K562 (cell line): Measurements from ENCODE around the gene STIL. TPM values are rescaled to one million over a fixed set of nuclear protein-coding genes. Genes with fewer than 3 reads are reported as not detected.
A peak's percentile ranks its signal among the peaks of the same experiment; 100 is the strongest.

ENCODE experiments used
- CC2D1A ChIP-seq: fragments of 450-650 bp; IDR thresholded peaks from 2 replicates; pipeline ENCODE4 v1.6.1; 2017; ENCODE audit warnings: mild to moderate bottlenecking
- DMBX1 ChIP-seq: fragments of 250-450 bp; sonication (Bioruptor Pico); IDR thresholded peaks from 2 replicates; pipeline ENCODE4 v1.8.0; 2022; ENCODE audit warnings: inconsistent platforms, mild to moderate bottlenecking, moderate library complexity, borderline replicate concordance
- FOXA3 ChIP-seq, 2 experiments: fragments of 450-650 bp in 1 of 2; sonication (generic) in 1 of 2; formaldehyde crosslinking; IDR thresholded peaks in 1 of 2; conservative IDR thresholded peaks in 1 of 2; 2 replicates each; pipeline versions ENCODE4 v1.4.0 to v1.8.0; 2020 to 2022; ENCODE audit warnings: mild to moderate bottlenecking in 2 of 2, missing genetic modification reagents in 1 of 2
- FOXK1 ChIP-seq: sonication (generic); formaldehyde crosslinking; IDR thresholded peaks from 2 replicates; pipeline ENCODE4 v1.8.0; 2022; ENCODE audit warnings: missing genetic modification reagents, mild to moderate bottlenecking, borderline replicate concordance
- MCM7 ChIP-seq, 2 experiments: fragments of 450-650 bp; IDR thresholded peaks; 2 replicates each; pipeline ENCODE4 v1.6.1; 2016 to 2018
- MYC ChIP-seq, 2 experiments: fragments of 250-450 bp in 1 of 2; sonication (Bioruptor Pico) in 1 of 2; IDR thresholded peaks; 2 replicates each; pipeline versions ENCODE4 v1.5.1 to v1.6.1; 2012 to 2021; ENCODE audit warnings: low read depth in 2 of 2, borderline replicate concordance in 1 of 2, improper control_type of control experiment in 1 of 2, low read length in 1 of 2, mild to moderate bottlenecking in 1 of 2, moderate library complexity in 1 of 2
- PHF8 ChIP-seq: fragments of 200-600 bp; sonication (generic); IDR thresholded peaks from 2 replicates; pipeline ENCODE4 v1.6.1; 2012; ENCODE audit warnings: mixed run types, mild to moderate bottlenecking, inconsistent platforms, low read length, moderate library complexity, borderline replicate concordance
- RBFOX2 ChIP-seq: fragments of 200-400 bp; formaldehyde crosslinking; IDR thresholded peaks from 2 replicates; pipeline ENCODE4 v1.6.1; 2017; ENCODE audit warnings: low read depth, mild to moderate bottlenecking, low read length, moderate library complexity
- RNF2 ChIP-seq: sonication (generic); IDR thresholded peaks from 2 replicates; pipeline ENCODE4 v1.6.1; 2016
- SETDB1 ChIP-seq: IDR thresholded peaks from one replicate; pipeline ENCODE4 v1.6.1; 2012; ENCODE audit warnings: low read length, control low read depth, inconsistent platforms
- SRSF9 ChIP-seq: fragments of 200-400 bp; formaldehyde crosslinking; IDR thresholded peaks from 2 replicates; pipeline ENCODE4 v1.6.1; 2017; ENCODE audit warnings: low read depth, low read length, borderline replicate concordance
- STAT5A ChIP-seq: IDR thresholded peaks from 2 replicates; pipeline ENCODE4 v1.6.1; 2012; ENCODE audit warnings: low read length, inconsistent platforms, borderline replicate concordance
- TCF7 ChIP-seq: sonication (generic); IDR thresholded peaks from 2 replicates; pipeline ENCODE4 v1.6.1; 2016; ENCODE audit warnings: antibody characterized with exemption, borderline replicate concordance
- ZEB2 ChIP-seq: fragments of 450-650 bp; IDR thresholded peaks from 2 replicates; pipeline ENCODE4 v1.6.1; 2016
- ZNF174 ChIP-seq: fragments of 250-450 bp; sonication (Bioruptor Pico); IDR thresholded peaks from 2 replicates; pipeline ENCODE4 v1.4.0; 2020; ENCODE audit warnings: mild to moderate bottlenecking
- ZNF253 ChIP-seq: fragments of 250-450 bp; sonication (Bioruptor Pico); conservative IDR thresholded peaks from 2 replicates; pipeline ENCODE4 v1.6.1; 2021; ENCODE audit warnings: mild to moderate bottlenecking
- polyA plus RNA-seq, 8 experiments: library from polyadenylated mRNA; depleted of rRNA in 4 of 8; stranded (reverse) in 5 of 8; unstranded in 3 of 8; fragments of >200 nt; fragmentation: Nextera tagmentation in 2 of 8; fragmentation: Illumina TruSeq in 1 of 8; extraction: Ambion mirVana in 2 of 8; extraction: Trizol in 1 of 8; gene quantifications; 2 replicates each; pipeline versions ENCODE4 v1.2.1 to v1.2.3, GENCODE V29; 2011 to 2014; ENCODE audit warnings: inconsistent platforms in 1 of 8, missing spikeins in 1 of 8
- total RNA-seq, 7 experiments: library from RNA; depleted of rRNA in 6 of 7; stranded (reverse); fragments of >200 nt in 6 of 7; fragmentation: Illumina TruSeq in 2 of 7; extraction: Trizol in 2 of 7; gene quantifications; 2 replicates each; pipeline versions ENCODE4 v1.2.1 to v1.2.3, GENCODE V29; 2011 to 2021; ENCODE audit warnings: low replicate concordance in 1 of 7
- TF ChIP-seq, protein P1 (sequence below): sonication (generic); formaldehyde crosslinking; IDR thresholded peaks from 2 replicates; pipeline ENCODE4 v1.8.0; 2023; ENCODE audit warnings: missing genetic modification reagents, mild to moderate bottlenecking, borderline replicate concordance
- TF ChIP-seq, protein P2 (sequence below): fragments of 450-650 bp; IDR thresholded peaks from 2 replicates; pipeline ENCODE4 v1.6.1; 2017; ENCODE audit warnings: antibody characterized with exemption
- TF ChIP-seq, protein P3 (sequence below): fragments of 250-450 bp; sonication (Bioruptor Pico); IDR thresholded peaks from 2 replicates; pipeline ENCODE4 v1.8.0; 2021; ENCODE audit warnings: borderline replicate concordance, mild to moderate bottlenecking, moderate library complexity; ENCODE audit not compliant: poor library complexity, severe bottlenecking

Gene STIL
- total and polyA plus RNA-seq, 9 of the 15 experiments (the other 6 are each of a cell fraction or from before 2014, with no cell fraction given) = 10.5 to 77.4 (median 39.6) TPM

DNA sequence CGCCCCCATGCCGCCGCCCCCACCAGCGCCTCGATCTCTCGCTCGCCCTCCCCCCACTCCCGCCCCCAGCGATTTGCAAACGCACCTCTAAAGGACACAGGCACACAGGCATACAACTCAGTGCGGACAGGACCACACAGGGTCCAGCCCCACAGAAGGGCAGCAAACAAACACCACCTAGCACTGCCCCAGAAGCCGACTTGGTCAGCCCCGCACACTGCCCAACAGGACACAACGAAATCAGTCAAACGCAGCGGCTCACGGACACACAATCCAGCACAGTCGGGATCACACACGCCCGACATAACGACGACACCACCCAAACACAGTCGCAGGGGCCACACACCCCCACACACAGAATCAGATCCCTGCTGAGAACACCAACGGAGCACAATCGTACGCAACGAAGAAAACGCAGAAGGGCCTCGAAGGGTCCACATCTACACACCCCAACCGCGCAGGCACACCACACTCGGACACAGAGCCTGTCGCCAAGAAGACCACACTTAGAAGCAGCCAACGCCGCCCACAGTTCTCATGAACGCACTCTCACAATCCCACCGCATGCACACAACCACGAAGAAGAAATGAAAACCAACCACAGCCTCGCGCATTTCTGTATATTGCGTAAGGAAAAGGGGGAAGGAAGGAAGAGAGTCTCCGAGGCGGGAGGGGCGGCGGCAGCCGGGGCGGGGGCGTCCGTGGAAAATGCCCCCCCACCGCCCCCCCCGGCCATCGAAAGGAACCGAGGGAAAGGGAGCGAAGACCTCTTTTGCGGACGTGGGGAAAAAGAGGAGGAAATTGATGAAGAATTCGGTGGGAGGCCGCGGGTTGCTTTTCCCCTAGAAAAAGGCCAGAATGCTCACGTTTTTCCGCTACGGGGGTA, 82.4 kb downstream of the STIL start (continued):
- TF ChIP-seq SETDB1 (no peak), TCF7 (no peak), DMBX1 (no peak), MCM7 (IDR thresholded peaks at IDR 0.05) (peak in 1 of 2 experiments; percentile 82; a peak in 1 of 4 replicates), MYC (IDR thresholded peaks at IDR 0.05; ENCODE audit: low read depth, low read length) (peak; percentile 82; the same call in 1 of the 2 replicates), MYC (CRISPR knock-in tag; IDR thresholded peaks at IDR 0.05; ENCODE audit: borderline replicate concordance, low read depth) (peak; percentile 77; the same call in 1 of the 2 replicates), STAT5A (peak; percentile 55; the same call in 1 of the 2 replicates), RNF2 (peak; percentile 83), ZNF253 (CRISPR knock-in tag) (no peak), ZEB2 (0 out of 2 replicates have a peak, but pooled peaks have one; percentile 38), PHF8 (peak; percentile 53; the same call in 1 of the 2 replicates), FOXK1 (0 out of 2 replicates have a peak, but pooled peaks have one; percentile 7), ZNF174 (CRISPR knock-in tag) (no peak), RBFOX2 (peak; percentile 95), FOXA3 (CRISPR knock-in tag; conservative IDR thresholded peaks at IDR 0.05 in 1 of 2, IDR thresholded peaks at IDR 0.05 in 1 of 2) (no peak), CC2D1A (peak; percentile 76; the same call in 1 of the 2 replicates), SRSF9 (no peak)
- TF ChIP-seq, protein P1, sequence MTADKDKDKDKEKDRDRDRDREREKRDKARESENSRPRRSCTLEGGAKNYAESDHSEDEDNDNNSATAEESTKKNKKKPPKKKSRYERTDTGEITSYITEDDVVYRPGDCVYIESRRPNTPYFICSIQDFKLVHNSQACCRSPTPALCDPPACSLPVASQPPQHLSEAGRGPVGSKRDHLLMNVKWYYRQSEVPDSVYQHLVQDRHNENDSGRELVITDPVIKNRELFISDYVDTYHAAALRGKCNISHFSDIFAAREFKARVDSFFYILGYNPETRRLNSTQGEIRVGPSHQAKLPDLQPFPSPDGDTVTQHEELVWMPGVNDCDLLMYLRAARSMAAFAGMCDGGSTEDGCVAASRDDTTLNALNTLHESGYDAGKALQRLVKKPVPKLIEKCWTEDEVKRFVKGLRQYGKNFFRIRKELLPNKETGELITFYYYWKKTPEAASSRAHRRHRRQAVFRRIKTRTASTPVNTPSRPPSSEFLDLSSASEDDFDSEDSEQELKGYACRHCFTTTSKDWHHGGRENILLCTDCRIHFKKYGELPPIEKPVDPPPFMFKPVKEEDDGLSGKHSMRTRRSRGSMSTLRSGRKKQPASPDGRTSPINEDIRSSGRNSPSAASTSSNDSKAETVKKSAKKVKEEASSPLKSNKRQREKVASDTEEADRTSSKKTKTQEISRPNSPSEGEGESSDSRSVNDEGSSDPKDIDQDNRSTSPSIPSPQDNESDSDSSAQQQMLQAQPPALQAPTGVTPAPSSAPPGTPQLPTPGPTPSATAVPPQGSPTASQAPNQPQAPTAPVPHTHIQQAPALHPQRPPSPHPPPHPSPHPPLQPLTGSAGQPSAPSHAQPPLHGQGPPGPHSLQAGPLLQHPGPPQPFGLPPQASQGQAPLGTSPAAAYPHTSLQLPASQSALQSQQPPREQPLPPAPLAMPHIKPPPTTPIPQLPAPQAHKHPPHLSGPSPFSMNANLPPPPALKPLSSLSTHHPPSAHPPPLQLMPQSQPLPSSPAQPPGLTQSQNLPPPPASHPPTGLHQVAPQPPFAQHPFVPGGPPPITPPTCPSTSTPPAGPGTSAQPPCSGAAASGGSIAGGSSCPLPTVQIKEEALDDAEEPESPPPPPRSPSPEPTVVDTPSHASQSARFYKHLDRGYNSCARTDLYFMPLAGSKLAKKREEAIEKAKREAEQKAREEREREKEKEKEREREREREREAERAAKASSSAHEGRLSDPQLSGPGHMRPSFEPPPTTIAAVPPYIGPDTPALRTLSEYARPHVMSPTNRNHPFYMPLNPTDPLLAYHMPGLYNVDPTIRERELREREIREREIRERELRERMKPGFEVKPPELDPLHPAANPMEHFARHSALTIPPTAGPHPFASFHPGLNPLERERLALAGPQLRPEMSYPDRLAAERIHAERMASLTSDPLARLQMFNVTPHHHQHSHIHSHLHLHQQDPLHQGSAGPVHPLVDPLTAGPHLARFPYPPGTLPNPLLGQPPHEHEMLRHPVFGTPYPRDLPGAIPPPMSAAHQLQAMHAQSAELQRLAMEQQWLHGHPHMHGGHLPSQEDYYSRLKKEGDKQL (CRISPR knock-in tag) = no peak
- TF ChIP-seq, protein P2, sequence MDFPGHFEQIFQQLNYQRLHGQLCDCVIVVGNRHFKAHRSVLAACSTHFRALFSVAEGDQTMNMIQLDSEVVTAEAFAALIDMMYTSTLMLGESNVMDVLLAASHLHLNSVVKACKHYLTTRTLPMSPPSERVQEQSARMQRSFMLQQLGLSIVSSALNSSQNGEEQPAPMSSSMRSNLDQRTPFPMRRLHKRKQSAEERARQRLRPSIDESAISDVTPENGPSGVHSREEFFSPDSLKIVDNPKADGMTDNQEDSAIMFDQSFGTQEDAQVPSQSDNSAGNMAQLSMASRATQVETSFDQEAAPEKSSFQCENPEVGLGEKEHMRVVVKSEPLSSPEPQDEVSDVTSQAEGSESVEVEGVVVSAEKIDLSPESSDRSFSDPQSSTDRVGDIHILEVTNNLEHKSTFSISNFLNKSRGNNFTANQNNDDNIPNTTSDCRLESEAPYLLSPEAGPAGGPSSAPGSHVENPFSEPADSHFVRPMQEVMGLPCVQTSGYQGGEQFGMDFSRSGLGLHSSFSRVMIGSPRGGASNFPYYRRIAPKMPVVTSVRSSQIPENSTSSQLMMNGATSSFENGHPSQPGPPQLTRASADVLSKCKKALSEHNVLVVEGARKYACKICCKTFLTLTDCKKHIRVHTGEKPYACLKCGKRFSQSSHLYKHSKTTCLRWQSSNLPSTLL = peak; percentile 85
- TF ChIP-seq, protein P3, sequence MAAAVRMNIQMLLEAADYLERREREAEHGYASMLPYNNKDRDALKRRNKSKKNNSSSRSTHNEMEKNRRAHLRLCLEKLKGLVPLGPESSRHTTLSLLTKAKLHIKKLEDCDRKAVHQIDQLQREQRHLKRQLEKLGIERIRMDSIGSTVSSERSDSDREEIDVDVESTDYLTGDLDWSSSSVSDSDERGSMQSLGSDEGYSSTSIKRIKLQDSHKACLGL (CRISPR knock-in tag) = no peak
